Pancreas (tissue), 10 donors: Measurements from ENCODE around the gene LRRC32. TPM values are rescaled to one million over a fixed set of nuclear protein-coding genes. Genes with fewer than 3 reads are reported as not detected.

Experiments
- ATAC-seq, 4 donors: fragments of 200-7000 bp; cut with Tn5 transposase; one replicate each; pipeline versions ENCODE4 v1.8.0 to v1.9.1; 2020; ENCODE audit warnings: mild to moderate bottlenecking in 4 of 4, moderate library complexity in 4 of 4
- DNase-seq, 6 donors: peaks; one replicate each; pipeline ENCODE4 v3.0.0-alpha.2; 2020
- FAIRE-seq: peaks from 2 replicates; lab custom pipeline; 2012; peaks lifted over from hg19 to GRCh38; lab: Jason Lieb, UNC
- H3K27ac ChIP-seq, 4 donors: fragments of 200-600 bp; sonication (generic); 1 replicate in 3 of 4; 2 replicates in 1 of 4; pipeline versions ENCODE4 v1.5.0 to v1.8.0; 2020
- H3K27me3 ChIP-seq, 4 donors: fragments of 200-600 bp; one replicate each; pipeline ENCODE4 v1.8.0; 2021
- H3K36me3 ChIP-seq, 3 donors: fragments of 200-600 bp; sonication (generic) in 1 of 3; one replicate each; pipeline versions ENCODE4 v1.5.0 to v1.8.0; 2020 to 2021
- H3K4me1 ChIP-seq, 3 donors: fragments of 200-600 bp; one replicate each; pipeline ENCODE4 v1.8.0; 2021
- H3K4me3 ChIP-seq, 4 donors: fragments of 200-600 bp; sonication (generic) in 2 of 4; one replicate each; pipeline versions ENCODE4 v1.5.0 to v1.8.0; 2020 to 2021
- H3K9me3 ChIP-seq, 4 donors: fragments of 200-600 bp; one replicate each; pipeline ENCODE4 v1.8.0; 2021
- WGBS, 2 donors: extraction: QIAGEN DNeasy Blood & Tissue Kit; methylation state at CpG; one replicate each; pipeline ENCODE4 v1.1.7; 2013; 5-methylcytosine and 5-hydroxymethylcytosine counted together
- intact Hi-C, 3 donors: fragments of 100-400 bp; cut with DNase I; formaldehyde crosslinking; loops; one replicate each; pipeline versions ENCODE4 v1.11.1 to v1.14.2; 2022
- polyA plus RNA-seq, 2 donors: library from polyadenylated mRNA; stranded (reverse); fragments of 200-250 nt; gene quantifications; one replicate each; pipeline ENCODE4 v1.2.3, GENCODE V29; 2013
- total RNA-seq, 6 donors: library from RNA; stranded (reverse); fragmentation: NEBNext Ultra II Directional in 4 of 6; extraction: Animal tissue kit (Norgen Biotek cat#: 25700) in 4 of 6; gene quantifications; one replicate each; pipeline versions ENCODE4 v1.2.1 to v1.2.4, GENCODE V29; 2021 to 2023
- TF ChIP-seq, protein P1 (sequence below), 4 donors: fragments of 200-600 bp; sonication (generic) in 3 of 4; IDR thresholded peaks; one replicate each; pipeline versions ENCODE4 v1.5.0 to v1.8.0; 2021; ENCODE audit warnings: antibody characterized with exemption in 4 of 4
- donor health status: healthy with polysubstance abuse.
- donor health status: DM: no; HTN: no; CAD: no; lungs with moderate emphysema.
- donor health status: DM: no; HTN: no; CAD: no.
- donor health status: control.
- donor health status: control.
- donor health status: Bipolar disorder and iron deficiency.
- donor health status: DM: yes; HTN: yes; CAD: no.
- donor health status: DM: no; HTN: no; CAD: no.
- donor health status: DM: no; HTN: no; CAD: no.
- donor health status: DM: yes; HTN: yes; CAD: no.

LRRC32 gene
- total and polyA plus RNA-seq, 8 donors = 5.7 to 43.0 (median 12.0) TPM

DNA sequence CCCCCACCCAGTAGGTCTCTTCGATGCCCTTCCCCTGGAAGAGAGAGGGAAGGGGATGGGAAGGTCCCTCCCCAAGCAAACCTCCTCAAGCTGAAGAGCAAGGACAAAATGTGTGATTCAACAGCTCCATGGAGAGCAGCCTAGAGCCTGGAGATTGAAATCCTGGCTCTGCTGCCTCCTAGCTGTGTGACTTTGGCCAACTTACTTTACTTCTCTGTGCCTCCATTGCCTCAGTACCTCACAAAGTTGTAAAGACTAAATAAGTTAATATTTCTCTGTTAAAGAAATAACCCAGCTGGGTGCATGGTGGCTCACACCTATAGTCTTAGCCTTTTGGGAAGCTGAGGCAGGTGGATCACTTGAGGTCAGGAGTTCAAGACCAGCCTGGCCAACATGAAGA, 21.1 kb upstream of the LRRC32 start:
- Histone ChIP-seq H3K9me3 (no peaks in the 10 kb centered on the region), H3K36me3 (no peaks in the 10 kb centered on the region), H3K4me1 (no peaks in the 10 kb centered on the region), H3K27ac (no peak overlapping the region), H3K4me3 (no peak overlapping the region), H3K27me3 (no peaks in the 10 kb centered on the region)
- DNase-seq (no peak), ATAC-seq (no peak), FAIRE-seq (no peak)
- intact Hi-C loops = no loop called here
- TF ChIP-seq, protein P1, sequence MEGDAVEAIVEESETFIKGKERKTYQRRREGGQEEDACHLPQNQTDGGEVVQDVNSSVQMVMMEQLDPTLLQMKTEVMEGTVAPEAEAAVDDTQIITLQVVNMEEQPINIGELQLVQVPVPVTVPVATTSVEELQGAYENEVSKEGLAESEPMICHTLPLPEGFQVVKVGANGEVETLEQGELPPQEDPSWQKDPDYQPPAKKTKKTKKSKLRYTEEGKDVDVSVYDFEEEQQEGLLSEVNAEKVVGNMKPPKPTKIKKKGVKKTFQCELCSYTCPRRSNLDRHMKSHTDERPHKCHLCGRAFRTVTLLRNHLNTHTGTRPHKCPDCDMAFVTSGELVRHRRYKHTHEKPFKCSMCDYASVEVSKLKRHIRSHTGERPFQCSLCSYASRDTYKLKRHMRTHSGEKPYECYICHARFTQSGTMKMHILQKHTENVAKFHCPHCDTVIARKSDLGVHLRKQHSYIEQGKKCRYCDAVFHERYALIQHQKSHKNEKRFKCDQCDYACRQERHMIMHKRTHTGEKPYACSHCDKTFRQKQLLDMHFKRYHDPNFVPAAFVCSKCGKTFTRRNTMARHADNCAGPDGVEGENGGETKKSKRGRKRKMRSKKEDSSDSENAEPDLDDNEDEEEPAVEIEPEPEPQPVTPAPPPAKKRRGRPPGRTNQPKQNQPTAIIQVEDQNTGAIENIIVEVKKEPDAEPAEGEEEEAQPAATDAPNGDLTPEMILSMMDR (IDR thresholded peaks at IDR 0.05) = no peak
- 40 to 58% methylated on average over 1 of the region's 1 CpG for WGBS, 2 donors

- H3K4me3 ChIP-seq = no peak overlapping the region
- H3K4me1 ChIP-seq = no peaks in the 10 kb centered on the region
- TF ChIP-seq, protein P1 (IDR thresholded peaks at IDR 0.05) = no peak
- WGBS, 2 donors = 80 to 91% methylated on average over 3 of the region's 3 CpGs
- H3K27me3 ChIP-seq = no peaks in the 10 kb centered on the region
- intact Hi-C loops = no loop called here
- ATAC-seq (peak in 1 of 4 donors; percentile 54), FAIRE-seq (no peak), DNase-seq (no peak)
- H3K9me3 ChIP-seq = no peaks in the 10 kb centered on the region
- no peak overlapping the region for H3K27ac ChIP-seq
- no peaks in the 10 kb centered on the region for H3K36me3 ChIP-seq
Observed at GRCh38 chr11:76690736-76691135, 20.2 kb upstream of the LRRC32 start.

- no peaks in the 10 kb centered on the region for H3K36me3 ChIP-seq
- no peak for FAIRE-seq
- DNase-seq = no peak
- WGBS, 2 donors = 70 to 71% methylated on average over 26 of the region's 26 CpGs
- no peak overlapping the region for H3K4me3 ChIP-seq
- H3K9me3 ChIP-seq = no peaks in the 10 kb centered on the region
- H3K27ac ChIP-seq = no peak overlapping the region
- H3K4me1 ChIP-seq = no peaks in the 10 kb centered on the region
- no peaks in the 10 kb centered on the region for H3K27me3 ChIP-seq
- intact Hi-C loops = no loop called here
- TF ChIP-seq, protein P1 (IDR thresholded peaks at IDR 0.05) = no peak
- no peak for ATAC-seq
Observed at GRCh38 chr11:76689313-76690260, 19.0 kb upstream of the LRRC32 start.

DNA sequence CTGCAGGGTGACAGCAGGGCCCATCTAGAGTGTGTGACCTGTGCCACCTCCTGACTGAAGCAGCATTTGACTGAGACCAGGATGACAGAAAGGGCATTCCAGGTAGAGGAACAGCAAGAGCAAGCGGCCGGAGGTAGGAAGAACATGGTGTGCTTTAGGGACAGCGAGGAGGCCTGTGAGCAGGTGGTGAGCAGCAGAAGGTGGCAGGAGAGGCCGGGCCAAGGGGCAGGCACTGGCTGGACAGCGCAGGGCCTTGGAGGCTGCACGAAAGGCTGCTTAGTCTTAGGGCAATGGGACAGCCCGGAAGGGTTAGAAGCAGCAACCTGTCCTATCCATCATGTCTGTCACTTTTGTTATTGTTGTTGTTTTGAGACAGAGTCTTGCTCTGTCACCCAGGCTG, 17.6 kb upstream of the LRRC32 start:
- Histone ChIP-seq H3K4me1 (no peaks in the 10 kb centered on the region), H3K36me3 (no peaks in the 10 kb centered on the region), H3K4me3 (no peak overlapping the region), H3K9me3 (no peaks in the 10 kb centered on the region), H3K27ac (no peak overlapping the region), H3K27me3 (no peaks in the 10 kb centered on the region)
- TF ChIP-seq, protein P1 (IDR thresholded peaks at IDR 0.05) = no peak
- ATAC-seq = no peak
- no peak for DNase-seq
- intact Hi-C loops = no loop called here
- FAIRE-seq = no peak
- 84 to 92% methylated on average over 7 of the region's 7 CpGs for WGBS, 2 donors
